Stimulated activated naive CD8-positive, alpha-beta T cell treated with anti-CD3 and anti-CD28 coated beads, Interleukin-15, Interleukin-2, amounts not matched to agents 100 ng/mL and 50 ng/mL, for 24 hours (primary cell): ENCODE results near the gene FXYD5.

Experiments used
- H3K27ac Mint-ChIP-seq: one replicate; pipeline ENCODE4 v1.8.0; 2021; ENCODE audit warnings: mild to moderate bottlenecking, mixed read lengths
- H3K27me3 Mint-ChIP-seq: one replicate; pipeline ENCODE4 v1.8.0; 2021; ENCODE audit warnings: mixed read lengths
- H3K36me3 Mint-ChIP-seq: one replicate; pipeline ENCODE4 v1.8.0; 2021; ENCODE audit warnings: low read depth, mixed read lengths
- H3K4me1 Mint-ChIP-seq: one replicate; pipeline ENCODE4 v1.8.0; 2021; ENCODE audit warnings: low read depth, mixed read lengths
- H3K4me3 Mint-ChIP-seq: one replicate; pipeline ENCODE4 v1.8.0; 2021; ENCODE audit warnings: mild to moderate bottlenecking, mixed read lengths
- H3K9me3 Mint-ChIP-seq: one replicate; pipeline ENCODE4 v1.8.0; 2021; ENCODE audit warnings: mixed read lengths

The FXYD5 gene

GRCh38 chr19:35153701-35154524 is 622 bp upstream of the FXYD5 start:
- no peaks in the 10 kb centered on the region for H3K27me3 Mint-ChIP-seq
- H3K36me3 Mint-ChIP-seq = peaks cover 33% of the 10 kb centered on the region
- peak overlapping the region; percentile 98 for H3K4me3 Mint-ChIP-seq
- H3K9me3 Mint-ChIP-seq = no peaks in the 10 kb centered on the region
- peak overlapping the region; percentile 100 for H3K27ac Mint-ChIP-seq
- peaks cover 50% of the 10 kb centered on the region for H3K4me1 Mint-ChIP-seq

GRCh38 chr19:35155441-35155840 is 906 bp downstream of the FXYD5 start:
- Mint-ChIP-seq H3K27ac (peak overlapping the region; percentile 100), H3K27me3 (no peaks in the 10 kb centered on the region), H3K36me3 (peaks cover 48% of the 10 kb centered on the region), H3K4me3 (peak overlapping the region; percentile 98), H3K9me3 (no peaks in the 10 kb centered on the region), H3K4me1 (peaks cover 59% of the 10 kb centered on the region)

DNA sequence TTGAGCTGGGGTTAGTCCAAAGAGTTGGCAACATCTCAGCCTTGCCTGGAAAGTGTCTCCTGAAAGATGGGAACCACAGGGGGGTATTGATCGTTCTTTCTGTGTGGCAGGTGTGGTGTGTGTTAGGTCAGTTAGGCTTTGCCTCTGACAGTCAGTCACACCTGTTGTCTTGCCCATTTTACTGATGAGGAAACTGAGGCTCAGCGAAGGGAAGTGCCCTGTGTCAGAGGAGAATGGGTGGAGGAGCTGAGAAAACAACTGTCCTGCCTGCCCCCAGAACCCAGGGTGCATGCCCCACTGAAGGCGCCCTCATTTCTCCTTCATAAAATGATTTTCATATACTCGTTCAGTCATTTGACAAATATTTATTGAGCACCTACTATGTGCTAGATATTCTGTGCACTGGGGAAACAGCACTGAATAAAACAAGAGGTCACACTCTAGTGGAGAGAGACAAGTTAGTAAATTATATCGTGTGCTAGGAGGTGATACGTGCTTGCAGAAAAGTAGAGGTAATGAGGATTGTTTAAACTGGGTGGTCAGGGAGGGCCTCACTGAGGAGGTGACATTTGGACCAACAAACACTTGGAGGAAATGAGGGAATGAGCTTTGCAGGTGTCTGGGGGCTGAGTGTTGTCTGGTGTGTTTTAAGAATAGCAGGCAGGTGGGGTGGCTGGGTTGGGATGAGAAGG is 1.6 kb downstream of the FXYD5 start:
- peak overlapping the region; percentile 100 for H3K27ac Mint-ChIP-seq
- peak overlapping the region; percentile 98 for H3K4me3 Mint-ChIP-seq
- H3K9me3 Mint-ChIP-seq = peaks cover under 1% of the 10 kb centered on the region
- H3K36me3 Mint-ChIP-seq = peaks cover 55% of the 10 kb centered on the region
- H3K27me3 Mint-ChIP-seq = no peaks in the 10 kb centered on the region
- peaks cover 65% of the 10 kb centered on the region for H3K4me1 Mint-ChIP-seq

DNA sequence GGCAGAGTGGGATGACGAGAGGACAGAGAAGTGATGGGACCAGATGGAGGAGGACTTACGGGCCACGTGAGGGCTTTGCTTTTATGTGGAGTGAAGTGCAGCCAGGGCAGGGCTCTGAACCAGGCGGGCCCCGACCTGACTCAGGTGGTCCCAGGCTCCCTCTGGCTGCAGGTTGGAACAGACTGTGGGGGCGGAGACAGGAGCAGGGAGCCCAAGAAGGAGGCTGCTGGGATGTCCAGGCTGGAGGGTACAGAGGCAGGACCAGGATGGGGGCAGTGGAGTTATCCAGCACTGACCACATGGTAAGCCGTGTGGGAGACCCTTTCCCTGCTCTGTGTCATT is 2.1 kb downstream of the FXYD5 start:
- Mint-ChIP-seq H3K9me3 (peaks cover 5% of the 10 kb centered on the region), H3K27me3 (no peaks in the 10 kb centered on the region), H3K27ac (peak overlapping the region; percentile 100), H3K4me3 (peak overlapping the region; percentile 98), H3K36me3 (peaks cover 60% of the 10 kb centered on the region), H3K4me1 (peaks cover 68% of the 10 kb centered on the region)

DNA sequence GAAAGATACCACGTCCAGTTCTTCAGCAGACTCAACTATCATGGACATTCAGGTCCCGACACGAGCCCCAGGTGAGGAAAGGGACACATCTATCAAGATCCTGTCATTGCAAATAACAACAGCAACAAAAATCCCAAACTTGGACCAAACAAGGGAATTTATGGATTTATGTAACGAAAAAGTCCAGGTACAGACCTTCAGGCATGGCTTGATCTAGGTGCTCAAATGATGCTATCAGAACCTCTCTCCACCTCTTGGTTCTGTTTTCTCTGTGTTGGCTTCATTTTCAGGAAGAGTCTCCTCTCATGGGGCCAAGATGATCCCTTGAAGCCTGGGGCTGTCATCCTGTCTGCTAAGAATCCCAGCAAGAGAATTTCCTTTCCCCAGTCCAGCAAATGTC is 2.9 kb downstream of the FXYD5 start:
- no peaks in the 10 kb centered on the region for H3K27me3 Mint-ChIP-seq
- peaks cover 64% of the 10 kb centered on the region for H3K4me1 Mint-ChIP-seq
- peaks cover 68% of the 10 kb centered on the region for H3K36me3 Mint-ChIP-seq
- H3K4me3 Mint-ChIP-seq = peak overlapping the region; percentile 98
- H3K9me3 Mint-ChIP-seq = peaks cover 10% of the 10 kb centered on the region
- H3K27ac Mint-ChIP-seq = peak overlapping the region; percentile 100

DNA sequence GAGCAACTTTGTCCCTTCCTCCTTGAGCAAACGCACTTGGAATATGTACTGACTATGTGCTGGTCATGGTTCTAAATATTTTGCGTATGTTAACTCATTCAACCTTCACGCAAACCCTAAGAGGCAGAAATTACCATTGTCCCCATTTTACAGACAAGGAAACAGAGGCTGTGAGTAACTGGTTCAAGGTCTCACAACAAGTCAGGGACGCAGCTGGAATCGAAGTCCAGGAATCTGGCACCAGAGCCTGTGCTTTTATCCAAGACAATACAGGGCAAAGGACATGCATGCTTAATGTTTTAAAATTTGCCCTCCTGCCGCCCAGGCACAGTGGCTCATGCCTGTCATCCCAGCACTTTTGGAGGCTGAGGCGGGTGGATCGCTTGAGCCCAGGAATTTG is 5.1 kb downstream of the FXYD5 start:
- peaks cover 90% of the 10 kb centered on the region for H3K36me3 Mint-ChIP-seq
- H3K9me3 Mint-ChIP-seq = peaks cover 22% of the 10 kb centered on the region
- H3K4me3 Mint-ChIP-seq = peak overlapping the region; percentile 11
- H3K27me3 Mint-ChIP-seq = no peaks in the 10 kb centered on the region
- peaks cover 59% of the 10 kb centered on the region for H3K4me1 Mint-ChIP-seq
- H3K27ac Mint-ChIP-seq = peak overlapping the region; percentile 29

DNA sequence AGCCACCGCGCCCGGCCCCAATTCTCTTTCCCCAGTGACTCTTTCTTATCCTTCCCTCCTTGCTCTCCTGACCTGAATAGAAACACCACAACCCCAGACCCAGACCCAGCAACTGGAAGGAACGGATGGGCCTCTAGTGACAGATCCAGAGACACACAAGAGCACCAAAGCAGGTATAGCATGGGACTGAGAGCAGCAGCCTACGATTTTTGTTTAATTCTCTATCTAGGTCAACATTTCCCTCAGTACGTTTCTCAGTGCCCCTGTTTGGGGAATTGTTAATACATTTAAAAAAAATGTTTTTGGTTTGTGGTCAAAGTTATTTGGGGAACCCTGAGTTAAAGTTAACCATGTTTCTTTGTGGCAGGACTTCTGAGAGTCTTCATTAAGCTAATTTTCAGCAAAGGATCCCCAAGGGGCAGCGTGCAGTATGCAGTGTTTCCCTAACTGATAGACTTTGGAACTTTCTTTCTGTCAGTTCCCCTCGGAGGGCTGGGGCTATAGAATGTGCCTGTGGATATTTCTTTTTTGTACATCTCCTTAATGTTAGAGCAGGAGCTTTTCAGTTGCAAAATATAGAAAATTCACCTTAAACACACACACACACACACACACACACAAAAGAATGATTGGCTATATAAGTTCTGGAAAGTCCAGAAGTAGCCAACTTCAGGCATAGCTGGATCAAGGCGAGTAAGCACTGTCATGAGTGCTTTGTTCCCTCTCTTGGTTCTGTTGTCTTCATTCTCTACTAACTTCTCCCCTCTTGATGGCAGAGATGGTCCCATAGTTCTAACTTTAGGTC is 6.3 kb downstream of the FXYD5 start:
- peaks cover 66% of the 10 kb centered on the region for H3K4me1 Mint-ChIP-seq
- peak overlapping the region; percentile 82 for H3K27ac Mint-ChIP-seq
- H3K27me3 Mint-ChIP-seq = no peaks in the 10 kb centered on the region
- H3K9me3 Mint-ChIP-seq = peaks cover 23% of the 10 kb centered on the region
- peaks cover 100% of the 10 kb centered on the region for H3K36me3 Mint-ChIP-seq
- no peak overlapping the region for H3K4me3 Mint-ChIP-seq

- Mint-ChIP-seq H3K4me1 (peaks cover 66% of the 10 kb centered on the region), H3K27me3 (no peaks in the 10 kb centered on the region), H3K9me3 (peaks cover 28% of the 10 kb centered on the region), H3K27ac (peak overlapping the region; percentile 82), H3K36me3 (peaks cover 100% of the 10 kb centered on the region), H3K4me3 (no peak overlapping the region)
Observed at GRCh38 chr19:35161434-35161743, 6.9 kb downstream of the FXYD5 start.

- Mint-ChIP-seq H3K27ac (peak overlapping the region; percentile 9), H3K36me3 (peaks cover 100% of the 10 kb centered on the region), H3K4me3 (no peak overlapping the region), H3K9me3 (peaks cover 31% of the 10 kb centered on the region), H3K4me1 (peaks cover 66% of the 10 kb centered on the region), H3K27me3 (no peaks in the 10 kb centered on the region)
Observed at GRCh38 chr19:35162471-35163326, 8.2 kb downstream of the FXYD5 start.

- no peak overlapping the region for H3K4me3 Mint-ChIP-seq
- no peaks in the 10 kb centered on the region for H3K27me3 Mint-ChIP-seq
- H3K4me1 Mint-ChIP-seq = peaks cover 64% of the 10 kb centered on the region
- peaks cover 100% of the 10 kb centered on the region for H3K36me3 Mint-ChIP-seq
- H3K9me3 Mint-ChIP-seq = peaks cover 31% of the 10 kb centered on the region
- H3K27ac Mint-ChIP-seq = no peak overlapping the region
Observed at GRCh38 chr19:35164418-35164817, 9.9 kb downstream of the FXYD5 start.

- peaks cover 31% of the 10 kb centered on the region for H3K9me3 Mint-ChIP-seq
- H3K4me3 Mint-ChIP-seq = no peak overlapping the region
- no peaks in the 10 kb centered on the region for H3K27me3 Mint-ChIP-seq
- peaks cover 100% of the 10 kb centered on the region for H3K36me3 Mint-ChIP-seq
- no peak overlapping the region for H3K27ac Mint-ChIP-seq
- H3K4me1 Mint-ChIP-seq = peaks cover 61% of the 10 kb centered on the region
Observed at GRCh38 chr19:35165200-35166058, 10.9 kb downstream of the FXYD5 start.

DNA sequence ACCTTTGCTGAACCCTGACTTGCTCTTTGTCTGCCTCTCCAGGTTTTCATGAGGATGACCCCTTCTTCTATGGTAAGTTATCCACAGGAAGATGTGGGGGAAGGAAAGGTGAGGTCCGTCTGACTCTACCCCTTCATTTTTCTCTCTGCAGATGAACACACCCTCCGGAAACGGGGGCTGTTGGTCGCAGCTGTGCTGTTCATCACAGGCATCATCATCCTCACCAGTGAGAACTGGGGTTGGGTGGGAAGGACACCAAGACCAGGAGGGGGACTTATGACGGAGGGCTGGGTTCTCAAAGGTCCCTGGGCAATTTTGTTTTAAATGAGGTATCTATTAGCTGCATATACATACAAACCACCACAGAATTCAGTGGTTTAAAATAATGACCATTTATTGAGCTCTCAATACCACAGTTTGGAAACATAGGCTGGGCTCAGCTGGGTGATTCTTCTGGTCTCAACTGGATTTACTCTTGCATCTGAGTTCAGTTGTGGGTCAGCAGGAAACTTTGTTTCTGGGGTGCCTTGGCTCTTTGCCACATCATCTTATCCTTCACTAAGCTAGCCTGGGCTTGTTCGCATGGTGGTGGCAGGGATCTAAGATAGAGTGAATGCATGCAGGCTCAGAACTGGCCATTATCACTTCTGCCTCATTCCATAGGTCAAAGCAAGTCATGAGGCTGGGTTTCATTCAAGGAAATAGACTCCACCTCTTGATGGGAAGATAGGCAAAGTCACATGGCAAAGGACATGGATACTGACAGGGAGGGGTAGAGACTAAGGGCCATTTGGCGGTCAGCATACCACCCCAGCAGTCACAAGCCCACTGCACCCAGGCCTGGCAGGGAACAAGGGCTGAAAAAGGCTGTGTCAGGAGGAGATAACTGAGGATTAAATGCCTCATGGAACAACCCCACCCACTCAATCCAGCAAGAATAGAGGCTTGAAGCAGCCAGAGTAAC is 11.8 kb downstream of the FXYD5 start:
- no peak overlapping the region for H3K4me3 Mint-ChIP-seq
- H3K9me3 Mint-ChIP-seq = peaks cover 28% of the 10 kb centered on the region
- H3K4me1 Mint-ChIP-seq = peaks cover 53% of the 10 kb centered on the region
- no peaks in the 10 kb centered on the region for H3K27me3 Mint-ChIP-seq
- peak overlapping the region; percentile 70 for H3K27ac Mint-ChIP-seq
- H3K36me3 Mint-ChIP-seq = peaks cover 94% of the 10 kb centered on the region
